H1 (cell line): Measurements from ENCODE around the gene EXOC3L1. TPM values are rescaled to one million over a fixed set of nuclear protein-coding genes. Genes with fewer than 3 reads are reported as not detected.

Experiments used
- CTCF ChIA-PET: fragments of 300-600 bp; sonication (Branson Sonifier 250); formaldehyde crosslinking; loops from one replicate; lab custom pipeline; 2021; ENCODE audit not compliant: partially characterized antibody; lab: Charles Lee
- POLR2A ChIA-PET: fragments of 300-600 bp; sonication (Branson Sonifier 250); formaldehyde crosslinking; loops from one replicate; lab custom pipeline; 2021; ENCODE audit warnings: inconsistent platforms; ENCODE audit not compliant: partially characterized antibody; lab: Charles Lee
- DNase-seq, 2 experiments: peaks; one replicate each; pipeline versions ENCODE4 v3.0.0 to v3.0.0-alpha.2; 2010 to 2022; ENCODE audit warnings: low spot score in 2 of 2, low read depth in 1 of 2, mixed read lengths in 1 of 2
- FAIRE-seq: peaks from 2 replicates; lab custom pipeline; 2011; peaks lifted over from hg19 to GRCh38; lab: Jason Lieb, UNC
- H2AFZ ChIP-seq: 2 replicates; pipeline ENCODE4 v1.8.1; 2012; ENCODE audit warnings: low read length, inconsistent platforms
- H2AK5ac ChIP-seq: 2 replicates; pipeline ENCODE4 v1.6.1; 2013; ENCODE audit warnings: low read depth, low read length
- H2BK120ac ChIP-seq: replicated peaks from 2 replicates; pipeline ENCODE3; 2013; ENCODE audit warnings: low read depth, low read length, inconsistent platforms
- H2BK12ac ChIP-seq: 2 replicates; pipeline ENCODE4 v1.6.1; 2013; ENCODE audit warnings: low read depth, low read length
- H2BK15ac ChIP-seq: 2 replicates; pipeline ENCODE4 v1.6.1; 2013; ENCODE audit warnings: low read length
- H2BK20ac ChIP-seq: 2 replicates; pipeline ENCODE4 v1.6.1; 2013; ENCODE audit warnings: low read length
- H2BK5ac ChIP-seq: 2 replicates; pipeline ENCODE4 v1.6.1; 2013; ENCODE audit warnings: low read depth, low read length
- H3K14ac ChIP-seq: 2 replicates; pipeline ENCODE4 v1.6.1; 2013; ENCODE audit warnings: inconsistent platforms; ENCODE audit not compliant: insufficient read length
- H3K18ac ChIP-seq: 2 replicates; pipeline ENCODE4 v1.6.1; 2013; ENCODE audit warnings: low read length; ENCODE audit errors: extremely low read depth
- H3K23ac ChIP-seq: 2 replicates; pipeline ENCODE4 v1.6.1; 2013; ENCODE audit warnings: inconsistent platforms; ENCODE audit not compliant: insufficient read length
- H3K23me2 ChIP-seq: 2 replicates; pipeline ENCODE4 v1.6.1; 2013; ENCODE audit warnings: low read depth, low read length
- H3K27ac ChIP-seq: 2 replicates; pipeline ENCODE4 v1.6.1; 2011; ENCODE audit warnings: low read depth, low read length, inconsistent platforms
- H3K27me3 ChIP-seq, 4 experiments: replicated peaks in 1 of 4; 1 replicate in 1 of 4; 2 replicates in 3 of 4; pipeline versions ENCODE4 v1.6.1 to v1.8.1; 2011 to 2013; ENCODE audit warnings: low read length in 3 of 4, mild to moderate bottlenecking in 3 of 4, inconsistent platforms in 2 of 4, mixed read lengths in 2 of 4, moderate library complexity in 1 of 4; ENCODE audit not compliant: control insufficient read depth in 3 of 4, insufficient read depth in 3 of 4; ENCODE audit errors: extremely low read depth in 1 of 4
- H3K36me3 ChIP-seq, 4 experiments: 2 replicates each; pipeline versions ENCODE4 v1.6.1 to v1.8.1; 2011 to 2013; ENCODE audit warnings: mild to moderate bottlenecking in 4 of 4, low read length in 3 of 4, moderate library complexity in 2 of 4, control low read depth in 1 of 4, inconsistent platforms in 1 of 4; ENCODE audit not compliant: insufficient read depth in 4 of 4, control insufficient read depth in 2 of 4
- H3K4ac ChIP-seq: replicated peaks from 2 replicates; pipeline ENCODE3; 2013; ENCODE audit warnings: low read length, low read depth, mixed read lengths, inconsistent platforms; ENCODE audit not compliant: insufficient read length
- H3K4me1 ChIP-seq, 4 experiments: replicated peaks in 1 of 4; 1 replicate in 1 of 4; 2 replicates in 3 of 4; pipeline versions ENCODE4 v1.6.1 to v1.8.1; 2011 to 2013; ENCODE audit warnings: low read length in 3 of 4, inconsistent platforms in 2 of 4, mixed read lengths in 1 of 4; ENCODE audit not compliant: insufficient read depth in 4 of 4, control insufficient read depth in 3 of 4
- H3K4me2 ChIP-seq, 2 experiments: 2 replicates each; pipeline versions ENCODE4 v1.6.1 to v1.8.1; 2011 to 2013; ENCODE audit warnings: low read depth in 2 of 2, low read length in 2 of 2, control low read depth in 1 of 2, inconsistent platforms in 1 of 2, mild to moderate bottlenecking in 1 of 2; ENCODE audit not compliant: insufficient read depth in 1 of 2
- H3K4me3 ChIP-seq, 4 experiments: fragments of 200-600, 300-600 bp in 1 of 4; sonication (generic), shearing (Covaris generic), sonication (Bioruptor Twin) in 1 of 4; 2 replicates each; pipeline versions ENCODE4 v1.5.1 to v1.8.1; 2011 to 2016; ENCODE audit warnings: low read length in 4 of 4, low read depth in 3 of 4, control low read depth in 2 of 4, inconsistent platforms in 2 of 4, mild to moderate bottlenecking in 2 of 4, mixed read lengths in 1 of 4, moderate library complexity in 1 of 4; ENCODE audit not compliant: insufficient read depth in 2 of 4; ENCODE audit errors: extremely low read depth in 1 of 4
- H3K56ac ChIP-seq: replicated peaks from 2 replicates; pipeline ENCODE3; 2013; ENCODE audit warnings: low read depth, mild to moderate bottlenecking, mixed read lengths, low read length, inconsistent platforms; ENCODE audit not compliant: insufficient read length
- H3K79me1 ChIP-seq: 2 replicates; pipeline ENCODE4 v1.6.1; 2013; ENCODE audit warnings: low read depth, low read length, control low read depth
- H3K79me2 ChIP-seq, 2 experiments: 2 replicates each; pipeline versions ENCODE4 v1.6.1 to v1.8.1; 2012 to 2013; ENCODE audit warnings: low read length in 2 of 2, mild to moderate bottlenecking in 2 of 2, inconsistent platforms in 1 of 2; ENCODE audit not compliant: insufficient read depth in 2 of 2, control insufficient read depth in 1 of 2
- H3K9ac ChIP-seq, 4 experiments: replicated peaks in 1 of 4; 1 replicate in 1 of 4; 2 replicates in 3 of 4; pipeline versions ENCODE4 v1.6.1 to v1.8.1; 2011 to 2013; ENCODE audit warnings: low read depth in 3 of 4, low read length in 3 of 4, control low read depth in 2 of 4, mild to moderate bottlenecking in 2 of 4, moderate library complexity in 2 of 4, inconsistent platforms in 1 of 4; ENCODE audit errors: extremely low read depth in 1 of 4
- H3K9me3 ChIP-seq, 2 experiments: 2 replicates each; pipeline versions ENCODE4 v1.6.1 to v1.8.1; 2012 to 2013; ENCODE audit warnings: mild to moderate bottlenecking in 2 of 2, moderate library complexity in 2 of 2, control low read depth in 1 of 2, inconsistent platforms in 1 of 2, low read depth in 1 of 2, low read length in 1 of 2, mixed read lengths in 1 of 2; ENCODE audit not compliant: insufficient read depth in 2 of 2
- H4K20me1 ChIP-seq, 2 experiments: replicated peaks in 1 of 2; 2 replicates each; pipeline versions ENCODE3 to v1.8.1; 2011 to 2013; ENCODE audit warnings: inconsistent platforms in 2 of 2, low read length in 2 of 2, mild to moderate bottlenecking in 1 of 2; ENCODE audit not compliant: insufficient read depth in 2 of 2, control insufficient read depth in 1 of 2
- H4K5ac ChIP-seq: 2 replicates; pipeline ENCODE4 v1.6.1; 2013; ENCODE audit warnings: low read length, low read depth, mixed read lengths, inconsistent platforms; ENCODE audit not compliant: insufficient read length
- H4K8ac ChIP-seq: 2 replicates; pipeline ENCODE4 v1.8.0; 2013; ENCODE audit warnings: mild to moderate bottlenecking, moderate library complexity, low read length, inconsistent platforms; ENCODE audit not compliant: insufficient read depth; ENCODE audit errors: extremely low read depth
- H4K91ac ChIP-seq: replicated peaks from 2 replicates; pipeline ENCODE3; 2013; ENCODE audit warnings: low read length, mixed read lengths, inconsistent platforms; ENCODE audit not compliant: insufficient read length
- ATF3 ChIP-seq: IDR thresholded peaks from 2 replicates; pipeline ENCODE4 v1.6.1; 2011; ENCODE audit warnings: low read depth, mild to moderate bottlenecking, low read length; ENCODE audit not compliant: insufficient read depth
- BRCA1 ChIP-seq: IDR thresholded peaks from 2 replicates; pipeline ENCODE4 v1.6.1; 2012; ENCODE audit warnings: low read depth, low read length, improper control_type of control experiment
- EZH2 ChIP-seq: fragments of 200-600 bp; sonication (generic); IDR thresholded peaks from 2 replicates; pipeline ENCODE4 v1.7.1; 2012; ENCODE audit warnings: low read depth, mild to moderate bottlenecking, moderate library complexity, low read length, inconsistent platforms; ENCODE audit not compliant: severe bottlenecking
- HDAC2 ChIP-seq, 2 experiments: fragments of 300-600 bp in 1 of 2; sonication (generic) in 1 of 2; IDR thresholded peaks; 2 replicates each; pipeline ENCODE4 v1.6.1; 2011 to 2012; ENCODE audit warnings: low read depth in 2 of 2, low read length in 2 of 2, mild to moderate bottlenecking in 2 of 2, moderate library complexity in 2 of 2, borderline replicate concordance in 1 of 2, inconsistent platforms in 1 of 2
- MAX ChIP-seq: IDR thresholded peaks from 2 replicates; pipeline ENCODE4 v1.6.1; 2012; ENCODE audit warnings: inconsistent platforms
- PHF8 ChIP-seq: fragments of 200-600 bp; sonication (generic); conservative IDR thresholded peaks from 2 replicates; pipeline ENCODE4 v1.7.1; 2012; ENCODE audit warnings: low read depth, mild to moderate bottlenecking, inconsistent platforms, low read length, moderate library complexity
- POLR2AphosphoS5 ChIP-seq: IDR thresholded peaks from 2 replicates; pipeline ENCODE4 v1.6.1; 2011; ENCODE audit warnings: low read depth, low read length
- RNF2 ChIP-seq: fragments of 200-900, 300-1000 bp; sonication (generic); IDR thresholded peaks from 2 replicates; pipeline ENCODE4 v1.7.1; 2016; ENCODE audit warnings: borderline replicate concordance, low read depth, mild to moderate bottlenecking, antibody characterized with exemption, low read length; ENCODE audit not compliant: poor library complexity, severe bottlenecking; ENCODE audit errors: missing control alignments
- RXRA ChIP-seq: IDR thresholded peaks from 2 replicates; pipeline ENCODE4 v1.6.1; 2011; ENCODE audit warnings: low read depth, mild to moderate bottlenecking, low read length, moderate library complexity; ENCODE audit not compliant: insufficient read depth
- TAF1 ChIP-seq: IDR thresholded peaks from 2 replicates; pipeline ENCODE4 v1.6.1; 2011; ENCODE audit warnings: mild to moderate bottlenecking, low read depth, low read length
- WGBS, 2 experiments: shearing (Covaris generic) in 1 of 2; methylation state at CpG; one replicate each; pipeline versions ENCODE4 v1.1.6 to v1.1.7; 2013 to 2015; ENCODE audit warnings: low lambda C conversion rate in 2 of 2, mixed read lengths in 2 of 2, inconsistent platforms in 1 of 2, low coverage in 1 of 2, missing lambda C conversion rate in 1 of 2; ENCODE audit not compliant: insufficient replicate concordance in 2 of 2, insufficient coverage in 1 of 2, insufficient read length in 1 of 2; ENCODE audit errors: extremely low coverage in 1 of 2, missing lambda C conversion rate in 1 of 2; 5-methylcytosine and 5-hydroxymethylcytosine counted together
- polyA plus RNA-seq, 7 experiments: library from polyadenylated mRNA; depleted of rRNA in 3 of 7; stranded (reverse) in 5 of 7; unstranded in 2 of 7; fragments of >200 nt in 5 of 7; fragments of 200-250 nt in 2 of 7; gene quantifications; 1 replicate in 5 of 7; 2 replicates in 1 of 7; 4 replicates in 1 of 7; pipeline versions ENCODE4 v1.2.1 to v1.2.3, GENCODE V29; 2011 to 2013; ENCODE audit warnings: missing spikeins in 2 of 7, mixed read lengths in 2 of 7
- total RNA-seq: library from RNA; stranded (reverse); fragmentation: NEBNext Ultra II Directional; extraction: Animal tissue kit (Norgen Biotek cat#: 25700); gene quantifications from 2 replicates; pipeline ENCODE4 v1.2.1, GENCODE V29; 2021
- TF ChIP-seq, protein P1 (sequence below): IDR thresholded peaks from 2 replicates; pipeline ENCODE4 v1.6.1; 2012; ENCODE audit warnings: inconsistent platforms

The EXOC3L1 gene
- total and polyA plus RNA-seq, 2 of the 8 experiments (the other 6 are each of a cell fraction or from before 2014, with no cell fraction given), result 1.3 TPM

GRCh38 chr16:67194260-67194659, 4.3 kb upstream of the EXOC3L1 start:
- Histone ChIP-seq H3K9me3 (no peaks in the 10 kb centered on the region), H3K4me2 (no peak overlapping the region; a peak in 1 of 4 replicates), H4K91ac (no peak overlapping the region), H2BK12ac (no peak overlapping the region), H3K23ac (no peak overlapping the region), H3K79me2 (peaks cover 8 to 17% of the 10 kb centered on the region in 2 experiments), H2AK5ac (no peak overlapping the region), H2BK120ac (no peak overlapping the region), H2BK20ac (no peak overlapping the region), H3K36me3 (peaks cover 18 to 44% (median 34%) of the 10 kb centered on the region in 4 experiments), H3K4me3 (no peak overlapping the region), H3K14ac (no peak overlapping the region), H4K8ac (no peak overlapping the region), H3K27ac (no peak overlapping the region), H3K56ac (no peak overlapping the region), H4K20me1 (peaks cover 5 to 29% of the 10 kb centered on the region in 2 experiments), H4K5ac (no peak overlapping the region), H3K4me1 (peaks cover 0 to 12% (median 7%) of the 10 kb centered on the region in 4 experiments; a peak in 5 of 7 replicates), H2BK15ac (no peak overlapping the region), H3K4ac (no peak overlapping the region), H3K79me1 (peaks cover 10% of the 10 kb centered on the region), H2AFZ (no peak overlapping the region), H3K23me2 (peaks cover 9% of the 10 kb centered on the region), H3K9ac (no peak overlapping the region), H3K27me3 (no peaks in the 10 kb centered on the region), H2BK5ac (no peak overlapping the region), H3K18ac (no peak overlapping the region)
- ChIA-PET CTCF (interaction anchor here (1.3 to 8.7 kb wide), 5 partner anchors 9 to 91 kb away, joined by 3 to 111 read pairs (median 6); no protein-coding TSS in a partner anchor), POLR2A (interaction anchor here (0.8 to 1.3 kb wide), 4 partner anchors 10 to 53 kb away, joined by 3 to 5 read pairs (median 3); partner anchors contain the start of genes B3GNT9 and FHOD1)
- WGBS, 2 experiments, result 79% methylated on average over 6 of the region's 6 CpGs; no CpG with 5 or more reads in 1 of the 2 experiments
- FAIRE-seq, result no peak
- DNase-seq, result no peak
- TF ChIP-seq TAF1 (no peak), PHF8 (no peak), RNF2 (no peak), EZH2 (no peak), POLR2AphosphoS5 (no peak), RXRA (no peak), MAX (no peak), BRCA1 (no peak), HDAC2 (IDR thresholded peaks at IDR 0.05; ENCODE audit: borderline replicate concordance in 1 of 2, low read depth in 2 of 2, low read length in 2 of 2) (no peak), ATF3 (no peak)
- TF ChIP-seq, protein P1, sequence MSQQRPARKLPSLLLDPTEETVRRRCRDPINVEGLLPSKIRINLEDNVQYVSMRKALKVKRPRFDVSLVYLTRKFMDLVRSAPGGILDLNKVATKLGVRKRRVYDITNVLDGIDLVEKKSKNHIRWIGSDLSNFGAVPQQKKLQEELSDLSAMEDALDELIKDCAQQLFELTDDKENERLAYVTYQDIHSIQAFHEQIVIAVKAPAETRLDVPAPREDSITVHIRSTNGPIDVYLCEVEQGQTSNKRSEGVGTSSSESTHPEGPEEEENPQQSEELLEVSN, result no peak
